Globus pallidus (tissue), 1 donor: ENCODE measurements around the gene PPP1R37.

ENCODE experiments used
- DNase-seq: peaks from one replicate; pipeline ENCODE4 v3.0.0-alpha.2; 2015; ENCODE audit warnings: low spot score

PPP1R37 gene

GRCh38 chr19:45170146-45171106 is 77.4 kb downstream of the PPP1R37 start:
- no peak for DNase-seq

GRCh38 chr19:45171211-45171623 is 78.2 kb downstream of the PPP1R37 start:
- no peak for DNase-seq

- DNase-seq = no peak
Observed at GRCh38 chr19:45172173-45172572, 79.2 kb downstream of the PPP1R37 start.

- DNase-seq = no peak
Observed at GRCh38 chr19:45172611-45173208, 79.7 kb downstream of the PPP1R37 start.

GRCh38 chr19:45173816-45174215 is 80.8 kb downstream of the PPP1R37 start:
- DNase-seq = no peak

- DNase-seq = no peak
Observed at GRCh38 chr19:45175515-45176345, 82.8 kb downstream of the PPP1R37 start.

- no peak for DNase-seq
Observed at GRCh38 chr19:45177817-45178261, 84.9 kb downstream of the PPP1R37 start, which contains the start of gene TRAPPC6A. Gene TRAPPC6A, minus strand, starts transcription at chr19:45178237. Its CDS starts 19 bp downstream, at chr19:45178218.

- DNase-seq = peak; percentile 100
Observed at GRCh38 chr19:45178262-45179071, 85.5 kb downstream of the PPP1R37 start, which contains the start of gene BLOC1S3. Gene BLOC1S3, plus strand, starts transcription at chr19:45178784. Its CDS starts 513 bp downstream, at chr19:45179297.

GRCh38 chr19:45179072-45179891 is 86.3 kb downstream of the PPP1R37 start:
- DNase-seq = no peak

- DNase-seq = no peak
Observed at GRCh38 chr19:45179892-45180370, 87.0 kb downstream of the PPP1R37 start.

GRCh38 chr19:45180936-45181335 is 88.0 kb downstream of the PPP1R37 start:
- DNase-seq = no peak

- DNase-seq = no peak
Observed at GRCh38 chr19:45182758-45183157, 89.8 kb downstream of the PPP1R37 start.

GRCh38 chr19:45184115-45184514 is 91.1 kb downstream of the PPP1R37 start:
- no peak for DNase-seq

- DNase-seq = no peak
Observed at GRCh38 chr19:45186509-45187334, 93.7 kb downstream of the PPP1R37 start.

- DNase-seq = no peak
Observed at GRCh38 chr19:45187421-45188100, 94.6 kb downstream of the PPP1R37 start.

GRCh38 chr19:45189971-45190370 is 97.0 kb downstream of the PPP1R37 start:
- no peak for DNase-seq

- no peak for DNase-seq
Observed at GRCh38 chr19:45191375-45191774, 98.4 kb downstream of the PPP1R37 start.

- no peak for DNase-seq
Observed at GRCh38 chr19:45195764-45196163, 102.8 kb downstream of the PPP1R37 start.
